OCI-LY3 (cell line): ENCODE measurements around the gene BRCC3.
"Not testable (repeated sequence)": the region's sequence is repeated elsewhere in the genome, so short reads cannot be mapped to it uniquely, and the experiment has no call there.

Source experiments
- H2AFZ ChIP-seq: fragments of 200-600, 300-600 bp; shearing (Covaris generic); 2 replicates; pipeline ENCODE4 v1.6.0; 2014; ENCODE audit warnings: antibody characterized with exemption, low read depth, low read length
- H3K27ac ChIP-seq: fragments of 200-600, 300-600 bp; sonication (generic); 2 replicates; pipeline ENCODE4 v1.5.1; 2014; ENCODE audit warnings: mild to moderate bottlenecking, low read length, moderate library complexity, mixed read lengths
- H3K27me3 ChIP-seq: fragments of 200-600, 300-600 bp; sonication (generic); 2 replicates; pipeline ENCODE4 v1.6.1; 2014; ENCODE audit warnings: low read depth, low read length, mixed read lengths
- H3K36me3 ChIP-seq: fragments of 200-600, 300-600 bp; sonication (generic); replicated peaks from 2 replicates; pipeline ENCODE3; 2014; ENCODE audit warnings: low read depth, low read length, mixed read lengths
- H3K4me1 ChIP-seq: fragments of 300-600, 200-600 bp; sonication (generic); 2 replicates; pipeline ENCODE4 v1.6.1; 2014; ENCODE audit warnings: low read length, mixed read lengths
- H3K4me2 ChIP-seq: fragments of 200-600, 300-600 bp; sonication (generic); 2 replicates; pipeline ENCODE4 v1.6.1; 2014; ENCODE audit warnings: low read length, mixed read lengths
- H3K4me3 ChIP-seq: fragments of 300-600, 200-600 bp; sonication (generic); 2 replicates; pipeline ENCODE4 v1.5.1; 2014; ENCODE audit warnings: antibody characterized with exemption, mild to moderate bottlenecking, low read length, moderate library complexity
- H3K79me2 ChIP-seq: fragments of 300-600, 200-600 bp; shearing (Covaris generic); 2 replicates; pipeline ENCODE4 v1.6.1; 2014; ENCODE audit warnings: mild to moderate bottlenecking, low read length, mixed read lengths
- H3K9ac ChIP-seq: fragments of 300-600, 200-600 bp; shearing (Covaris generic); 2 replicates; pipeline ENCODE4 v1.6.0; 2014; ENCODE audit warnings: mild to moderate bottlenecking, low read length, moderate library complexity
- H3K9me3 ChIP-seq: fragments of 200-600, 300-600 bp; shearing (Covaris generic); 2 replicates; pipeline ENCODE4 v1.6.1; 2014; ENCODE audit warnings: low read length, mixed read lengths; ENCODE audit not compliant: insufficient read depth
- H4K20me1 ChIP-seq: fragments of 200-600, 300-600 bp; sonication (generic); 2 replicates; pipeline ENCODE4 v1.6.1; 2016; ENCODE audit warnings: low read length, mixed read lengths; ENCODE audit not compliant: insufficient read depth
- CTCF ChIP-seq: fragments of 200-600, 300-600 bp; sonication (generic); IDR thresholded peaks from 2 replicates; pipeline ENCODE4 v1.5.1; 2014; ENCODE audit warnings: antibody characterized with exemption, low read length, low read depth
- EZH2phosphoT487 ChIP-seq: fragments of 200-600 bp; shearing (Covaris generic); IDR thresholded peaks from 2 replicates; pipeline ENCODE4 v1.6.1; 2018; ENCODE audit warnings: antibody characterized with exemption, mixed run types, low read depth

The BRCC3 gene

GRCh38 chrX:155144926-155145325, 73.6 kb downstream of the BRCC3 start:
- Histone ChIP-seq H3K27me3 (no peaks in the 10 kb centered on the region), H3K4me1 (no peaks in the 10 kb centered on the region), H3K4me3 (no peak overlapping the region), H3K27ac (no peak overlapping the region), H2AFZ (no peak overlapping the region), H3K36me3 (no peaks in the 10 kb centered on the region), H3K9ac (no peak overlapping the region), H3K79me2 (no peaks in the 10 kb centered on the region), H3K4me2 (no peak overlapping the region), H3K9me3 (no peaks in the 10 kb centered on the region), H4K20me1 (no peaks in the 10 kb centered on the region)
- no peak for TF ChIP-seq CTCF
- TF ChIP-seq EZH2phosphoT487: no peak

GRCh38 chrX:155147612-155148011, 76.3 kb downstream of the BRCC3 start:
- H3K79me2 ChIP-seq, H3K4me1 ChIP-seq, H3K27me3 ChIP-seq, H3K4me3 ChIP-seq, H3K36me3 ChIP-seq, H3K9me3 ChIP-seq, H4K20me1 ChIP-seq, H3K27ac ChIP-seq, H3K4me2 ChIP-seq, H2AFZ ChIP-seq, H3K9ac ChIP-seq: not testable (repeated sequence)

GRCh38 chrX:155148166-155148565, 76.9 kb downstream of the BRCC3 start:
- H3K4me2 ChIP-seq, H3K9ac ChIP-seq: not testable (repeated sequence)

GRCh38 chrX:155148724-155149537, 77.6 kb downstream of the BRCC3 start:
- no peak overlapping the region for H3K27ac ChIP-seq
- TF ChIP-seq EZH2phosphoT487: no peak
- TF ChIP-seq CTCF: peak; percentile 59
- no peak overlapping the region for H3K9ac ChIP-seq
- H3K9me3 ChIP-seq: no peaks in the 10 kb centered on the region
- H3K4me3 ChIP-seq: no peak overlapping the region
- H3K27me3 ChIP-seq: no peaks in the 10 kb centered on the region
- no peak overlapping the region for H3K4me2 ChIP-seq
- no peaks in the 10 kb centered on the region for H3K36me3 ChIP-seq
- no peaks in the 10 kb centered on the region for H4K20me1 ChIP-seq
- no peaks in the 10 kb centered on the region for H3K4me1 ChIP-seq
- no peaks in the 10 kb centered on the region for H3K79me2 ChIP-seq
- H2AFZ ChIP-seq: no peak overlapping the region

More at GRCh38 chrX:155148166-155148565, 76.9 kb downstream of the BRCC3 start:
- H2AFZ ChIP-seq, H3K4me3 ChIP-seq, H3K27me3 ChIP-seq, H3K79me2 ChIP-seq, H3K27ac ChIP-seq, H3K9me3 ChIP-seq, H4K20me1 ChIP-seq, H3K36me3 ChIP-seq, H3K4me1 ChIP-seq: not testable (repeated sequence)

GRCh38 chrX:155169881-155170280, 98.6 kb downstream of the BRCC3 start:
- TF ChIP-seq EZH2phosphoT487: no peak
- TF ChIP-seq CTCF: no peak
- Histone ChIP-seq H3K79me2 (no peaks in the 10 kb centered on the region), H3K9me3 (no peaks in the 10 kb centered on the region), H3K27ac (no peak overlapping the region), H3K4me3 (no peak overlapping the region), H3K36me3 (no peaks in the 10 kb centered on the region), H3K4me1 (no peaks in the 10 kb centered on the region), H4K20me1 (no peaks in the 10 kb centered on the region), H3K27me3 (no peaks in the 10 kb centered on the region), H2AFZ (no peak overlapping the region), H3K9ac (no peak overlapping the region), H3K4me2 (no peak overlapping the region)
